GM23248 (cell line): ENCODE measurements around the gene KCTD17. TPM values are rescaled to one million over a fixed set of nuclear protein-coding genes. Genes with fewer than 3 reads are reported as not detected.

Experiments used
- DNase-seq: peaks from one replicate; pipeline ENCODE4 v3.0.0-alpha.2; 2015
- H2AFZ ChIP-seq: fragments of 200-600 bp; sonication (generic); 2 replicates; pipeline ENCODE4 v1.6.1; 2016; ENCODE audit warnings: antibody characterized with exemption
- H3F3A ChIP-seq: fragments of 200-600 bp; sonication (generic); 2 replicates; pipeline ENCODE4 v1.6.1; 2016; ENCODE audit warnings: mild to moderate bottlenecking, antibody characterized with exemption, mixed run types; ENCODE audit not compliant: insufficient read depth
- H3K27ac ChIP-seq: fragments of 200-600 bp; sonication (generic); 2 replicates; pipeline ENCODE4 v1.5.1; 2016; ENCODE audit warnings: mild to moderate bottlenecking
- H3K27me3 ChIP-seq: fragments of 200-600 bp; sonication (generic); replicated peaks from 2 replicates; pipeline ENCODE4 v1.6.1; 2016; ENCODE audit warnings: mild to moderate bottlenecking; ENCODE audit not compliant: insufficient read depth
- H3K36me3 ChIP-seq: fragments of 200-600 bp; sonication (generic); 2 replicates; pipeline ENCODE4 v1.6.1; 2016; ENCODE audit warnings: low read depth, mild to moderate bottlenecking
- H3K4me1 ChIP-seq: fragments of 200-600 bp; sonication (generic); 2 replicates; pipeline ENCODE4 v1.6.1; 2016; ENCODE audit warnings: mild to moderate bottlenecking; ENCODE audit not compliant: insufficient read depth
- H3K4me2 ChIP-seq: fragments of 200-600 bp; sonication (generic); one replicate; pipeline ENCODE4 v1.6.1; 2016; ENCODE audit warnings: mild to moderate bottlenecking; ENCODE audit not compliant: unreplicated experiment
- H3K4me3 ChIP-seq: fragments of 200-600 bp; sonication (generic); 2 replicates; pipeline ENCODE4 v1.5.1; 2016; ENCODE audit warnings: mild to moderate bottlenecking
- H3K79me2 ChIP-seq: fragments of 200-600 bp; sonication (generic); 2 replicates; pipeline ENCODE4 v1.6.1; 2016; ENCODE audit warnings: mild to moderate bottlenecking; ENCODE audit not compliant: insufficient read depth
- H3K9ac ChIP-seq: fragments of 200-600 bp; sonication (generic); 2 replicates; pipeline ENCODE4 v1.6.1; 2016; ENCODE audit warnings: mild to moderate bottlenecking
- H3K9me2 ChIP-seq: fragments of 200-600 bp; sonication (generic); 2 replicates; pipeline ENCODE4 v1.6.1; 2016; ENCODE audit warnings: mixed run types, mild to moderate bottlenecking, moderate library complexity; ENCODE audit not compliant: insufficient read depth
- H3K9me3 ChIP-seq: fragments of 200-600 bp; sonication (generic); one replicate; pipeline ENCODE4 v1.6.1; 2017; ENCODE audit warnings: low read depth
- H4K20me1 ChIP-seq: fragments of 200-600 bp; sonication (generic); 2 replicates; pipeline ENCODE4 v1.6.0; 2016; ENCODE audit not compliant: insufficient read depth
- EZH2 ChIP-seq: fragments of 200-600 bp; sonication (generic); IDR thresholded peaks from 2 replicates; pipeline ENCODE4 v1.6.1; 2018; ENCODE audit warnings: antibody characterized with exemption, mild to moderate bottlenecking; ENCODE audit not compliant: insufficient read depth, poor library complexity, severe bottlenecking
- EZH2phosphoT487 ChIP-seq: fragments of 200-600 bp; sonication (generic); IDR thresholded peaks from 2 replicates; pipeline ENCODE4 v1.6.1; 2018; ENCODE audit warnings: antibody characterized with exemption, moderate library complexity, mild to moderate bottlenecking, low read depth; ENCODE audit not compliant: insufficient read depth
- WGBS, 2 experiments: methylation state at CpG; one replicate each; pipeline ENCODE4 v1.1.6; 2015 to 2017; ENCODE audit warnings: low lambda C conversion rate in 2 of 2, low coverage in 1 of 2; ENCODE audit errors: missing lambda C conversion rate in 2 of 2; 5-methylcytosine and 5-hydroxymethylcytosine counted together
- in situ Hi-C: fragments of 300-500 bp; cut with MboI; formaldehyde crosslinking; loops from 2 replicates; pipeline ENCODE4 v1.15.0; 2020
- polyA plus RNA-seq: library from polyadenylated mRNA; unstranded; fragments of >200 nt; fragmentation: Nextera tagmentation; extraction: Ambion mirVana; gene quantifications from 2 replicates; pipeline ENCODE4 v1.2.1, GENCODE V29; 2016
- small RNA-seq: library from RNA; depleted of rRNA; stranded (forward); fragments of <200 nt; gene quantifications from one replicate; pipeline ENCODE3, GENCODE V24; 2014; ENCODE audit warnings: low read depth, low replicate concordance
- total RNA-seq: library from RNA; depleted of rRNA; stranded (reverse); fragments of >200 nt; shearing (Covaris generic); gene quantifications from 2 replicates; pipeline ENCODE4 v1.2.3, GENCODE V29; 2014; rRNA removed

KCTD17 gene
- total and polyA plus RNA-seq, 2 experiments from 2014 or later, result 41.6 to 59.6 TPM

GRCh38 chr22:37109242-37109917 lies 57.8 kb downstream of the KCTD17 start, which contains the start of gene TMPRSS6:
Gene TMPRSS6 (minus strand): TSS chr22:37109713. CDS start chr22:37103417, 6,296 bp downstream.
- no peaks in the 10 kb centered on the region for H3F3A ChIP-seq
- no peak within 1 kb of the TSS for H3K27ac ChIP-seq
- TF ChIP-seq EZH2, result no peak
- TF ChIP-seq EZH2phosphoT487, result no peak
- no peaks in the 10 kb centered on the region for H3K9me2 ChIP-seq
- no peak within 1 kb of the TSS for H2AFZ ChIP-seq
- H3K4me3 ChIP-seq, result no peak within 1 kb of the TSS
- no peak within 1 kb of the TSS for H3K4me2 ChIP-seq
- H3K4me1 ChIP-seq, result no peaks in the 10 kb centered on the region
- in situ Hi-C loops, result no loop called here
- no peak for DNase-seq
- H3K36me3 ChIP-seq, result no peaks in the 10 kb centered on the region
- H4K20me1 ChIP-seq, result no peaks in the 10 kb centered on the region
- H3K27me3 ChIP-seq, result peaks cover 39% of the 10 kb centered on the region
- 49 to 52% methylated on average over 13 of the region's 13 CpGs for WGBS, 2 experiments
- no peaks in the 10 kb centered on the region for H3K79me2 ChIP-seq
- no peak within 1 kb of the TSS for H3K9ac ChIP-seq
- H3K9me3 ChIP-seq, result no peaks in the 10 kb centered on the region

GRCh38 chr22:37111156-37111717 lies 59.7 kb downstream of the KCTD17 start:
- in situ Hi-C loops, result no loop called here
- Histone ChIP-seq H3K9me3 (no peaks in the 10 kb centered on the region), H3K27me3 (peaks cover 38% of the 10 kb centered on the region), H3K27ac (no peak overlapping the region), H3K36me3 (no peaks in the 10 kb centered on the region), H2AFZ (no peak overlapping the region), H3K9me2 (no peaks in the 10 kb centered on the region), H3K79me2 (no peaks in the 10 kb centered on the region), H3K4me2 (no peak overlapping the region), H3K4me3 (no peak overlapping the region), H3K9ac (no peak overlapping the region), H3F3A (no peaks in the 10 kb centered on the region), H3K4me1 (no peaks in the 10 kb centered on the region), H4K20me1 (no peaks in the 10 kb centered on the region)
- WGBS, 2 experiments, result 78 to 85% methylated on average over 13 of the region's 13 CpGs
- DNase-seq, result no peak
- TF ChIP-seq EZH2 (no peak), EZH2phosphoT487 (no peak)

GRCh38 chr22:37112084-37112728 lies 60.7 kb downstream of the KCTD17 start:
- TF ChIP-seq EZH2 (no peak), EZH2phosphoT487 (no peak)
- H3K27ac ChIP-seq, result no peak overlapping the region
- H3K36me3 ChIP-seq, result no peaks in the 10 kb centered on the region
- H3K79me2 ChIP-seq, result no peaks in the 10 kb centered on the region
- H3K9me3 ChIP-seq, result no peaks in the 10 kb centered on the region
- no peak overlapping the region for H3K4me2 ChIP-seq
- DNase-seq, result no peak
- no peaks in the 10 kb centered on the region for H3F3A ChIP-seq
- H4K20me1 ChIP-seq, result no peaks in the 10 kb centered on the region
- in situ Hi-C loops, result no loop called here
- peaks cover 48% of the 10 kb centered on the region for H3K27me3 ChIP-seq
- H3K4me1 ChIP-seq, result no peaks in the 10 kb centered on the region
- no peaks in the 10 kb centered on the region for H3K9me2 ChIP-seq
- no peak overlapping the region for H2AFZ ChIP-seq
- no peak overlapping the region for H3K9ac ChIP-seq
- WGBS, 2 experiments, result 19 to 20% methylated on average over 12 of the region's 12 CpGs
- no peak overlapping the region for H3K4me3 ChIP-seq

Small RNA genes lying within 50 kb of the gene (small RNA-seq; reads per million reads assigned to genes)
- gene RF00019, result not detected

Other genes starting within 250 kb of the KCTD17 start
- gene PVALB, start 234.7 kb upstream of the KCTD17 start, total RNA-seq, result not detected in 2 replicates
- gene PVALB, start 234.7 kb upstream of the KCTD17 start, polyA plus RNA-seq, result not detected in 2 replicates
- gene NCF4, start 190.7 kb upstream of the KCTD17 start, total RNA-seq, result not detected in 2 replicates
- gene NCF4, start 190.7 kb upstream of the KCTD17 start, polyA plus RNA-seq, result 0.18 TPM in 1 of 2 replicates, not detected in the other
- gene CSF2RB, start 138.1 kb upstream of the KCTD17 start, total RNA-seq, result 4.1 and 4.4 TPM in 2 replicates
- gene CSF2RB, start 138.1 kb upstream of the KCTD17 start, polyA plus RNA-seq, result 2.3 and 2.6 TPM in 2 replicates
- gene TST, start 32.3 kb upstream of the KCTD17 start, total RNA-seq, result 44.5 and 46.7 TPM in 2 replicates
- gene TST, start 32.3 kb upstream of the KCTD17 start, polyA plus RNA-seq, result 16.9 and 17.2 TPM in 2 replicates
- gene MPST, start 32.0 kb upstream of the KCTD17 start, total RNA-seq, result 68.2 and 72.0 TPM in 2 replicates
- gene MPST, start 32.0 kb upstream of the KCTD17 start, polyA plus RNA-seq, result 48.5 and 50.1 TPM in 2 replicates
- not detected in 2 replicates for gene TMPRSS6, start 58.0 kb downstream of the KCTD17 start, total RNA-seq
- 0.05 and 0.08 TPM in 2 replicates for gene TMPRSS6, start 58.0 kb downstream of the KCTD17 start, polyA plus RNA-seq
- not detected in 2 replicates for gene IL2RB, start 98.2 kb downstream of the KCTD17 start, total RNA-seq
- 0.15 and 0.19 TPM in 2 replicates for gene IL2RB, start 98.2 kb downstream of the KCTD17 start, polyA plus RNA-seq
- 3.4 and 4.0 TPM in 2 replicates for gene C1QTNF6, start 136.5 kb downstream of the KCTD17 start, total RNA-seq
- gene C1QTNF6, start 136.5 kb downstream of the KCTD17 start, polyA plus RNA-seq, result 8.9 and 9.8 TPM in 2 replicates
- not detected in 2 replicates for gene SSTR3, start 160.7 kb downstream of the KCTD17 start, total RNA-seq
- gene SSTR3, start 160.7 kb downstream of the KCTD17 start, polyA plus RNA-seq, result not detected in 2 replicates
- 32.8 and 35.1 TPM in 2 replicates for gene RAC2, start 192.5 kb downstream of the KCTD17 start, total RNA-seq
- gene RAC2, start 192.5 kb downstream of the KCTD17 start, polyA plus RNA-seq, result 34.9 and 36.3 TPM in 2 replicates
- not detected in 2 replicates for gene CYTH4, start 230.8 kb downstream of the KCTD17 start, total RNA-seq
- not detected in 2 replicates for gene CYTH4, start 230.8 kb downstream of the KCTD17 start, polyA plus RNA-seq